HepG2 (cell line): ENCODE measurements around the gene KANSL3. TPM values are rescaled to one million over a fixed set of nuclear protein-coding genes. Genes with fewer than 3 reads are reported as not detected.

Experiments
- ATAC-seq: fragments of 200-7000 bp; cut with Tn5 transposase; 3 replicates; pipeline ENCODE4 v1.9.1; 2020; ENCODE audit warnings: mild to moderate bottlenecking, moderate library complexity
- BruUV-seq: library from RNA; stranded (reverse); fragments of 400-500 nt; replicated peaks from 2 replicates; lab custom pipeline; 2021; lab: Mats Ljungman, UMichigan
- CTCF ChIA-PET: fragments of 300-600 bp; formaldehyde crosslinking; extraction: SDS; loops from one replicate; lab custom pipeline; 2021; ENCODE audit warnings: low total read pairs, inconsistent platforms, low intra/inter-chr PET ratio; lab: Yijun Ruan, JAX
- POLR2A ChIA-PET: fragments of 350-600 bp; sonication (Branson Sonifier 250); formaldehyde crosslinking; loops from one replicate; lab custom pipeline; 2020; ENCODE audit warnings: antibody characterized with exemption, inconsistent platforms; lab: Yijun Ruan, JAX
- DNase-seq: peaks from one replicate; pipeline ENCODE4 v3.0.0-alpha.2; 2015; ENCODE audit warnings: low spot score
- FAIRE-seq: peaks from 3 replicates; lab custom pipeline; 2011; peaks lifted over from hg19 to GRCh38; lab: Jason Lieb, UNC
- H2AFZ ChIP-seq: one replicate; pipeline ENCODE4 v1.6.1; 2011; ENCODE audit warnings: low read length, inconsistent platforms
- H3K27ac ChIP-seq: fragments of 300-600 bp; 3 replicates; pipeline ENCODE4 v1.8.0; 2011; ENCODE audit warnings: mixed run types, mild to moderate bottlenecking, mixed read lengths, low read length, inconsistent platforms; ENCODE audit not compliant: insufficient read depth; ENCODE audit errors: extremely low read length
- H3K27me3 ChIP-seq, 2 experiments: fragments of 200-600 bp in 1 of 2; 2 replicates in 1 of 2; 3 replicates in 1 of 2; pipeline versions ENCODE4 v1.6.0 to v1.8.0; 2011; ENCODE audit warnings: low read length in 2 of 2, mild to moderate bottlenecking in 2 of 2, moderate library complexity in 2 of 2, inconsistent platforms in 1 of 2; ENCODE audit not compliant: insufficient read depth in 2 of 2, control insufficient read depth in 1 of 2
- H3K36me3 ChIP-seq, 2 experiments: fragments of 200-600 bp in 1 of 2; replicated peaks in 1 of 2; 2 replicates in 1 of 2; 3 replicates in 1 of 2; pipeline versions ENCODE4 v1.5.1 to v1.8.0; 2011; ENCODE audit warnings: low read length in 2 of 2, inconsistent platforms in 1 of 2; ENCODE audit not compliant: insufficient read depth in 2 of 2, control insufficient read depth in 1 of 2
- H3K4me1 ChIP-seq: 2 replicates; pipeline ENCODE4 v1.5.1; 2012; ENCODE audit warnings: low read length, inconsistent platforms; ENCODE audit not compliant: insufficient read depth
- H3K4me2 ChIP-seq: 2 replicates; pipeline ENCODE4 v1.6.0; 2011; ENCODE audit warnings: low read depth, low read length, inconsistent platforms
- H3K4me3 ChIP-seq, 3 experiments: fragments of 200-600 bp in 1 of 3; sonication (generic), shearing (Covaris generic) in 1 of 3; replicated peaks in 1 of 3; 2 replicates each; pipeline ENCODE4 v1.5.1; 2011 to 2016; ENCODE audit warnings: low read length in 3 of 3, inconsistent platforms in 2 of 3, low read depth in 2 of 3, mild to moderate bottlenecking in 2 of 3, control low read depth in 1 of 3, mixed read lengths in 1 of 3; ENCODE audit not compliant: insufficient read depth in 1 of 3
- H3K79me2 ChIP-seq: one replicate; pipeline ENCODE4 v1.6.1; 2011; ENCODE audit warnings: low read length, inconsistent platforms; ENCODE audit not compliant: insufficient read depth
- H3K9ac ChIP-seq: 2 replicates; pipeline ENCODE4 v1.6.0; 2011; ENCODE audit warnings: mild to moderate bottlenecking, low read depth, low read length, inconsistent platforms; ENCODE audit not compliant: insufficient read depth
- H3K9me3 ChIP-seq: 2 replicates; pipeline ENCODE4 v1.5.1; 2012; ENCODE audit warnings: mild to moderate bottlenecking, low read length
- H4K20me1 ChIP-seq: 2 replicates; pipeline ENCODE4 v1.6.0; 2011; ENCODE audit warnings: inconsistent platforms, mild to moderate bottlenecking, low read length, moderate library complexity; ENCODE audit not compliant: insufficient read depth
- AGO2 ChIP-seq: fragments of 200-400 bp; formaldehyde crosslinking; optimal IDR thresholded peaks from 2 replicates; pipeline ENCODE3; 2017; ENCODE audit warnings: mild to moderate bottlenecking, low read depth, low read length, moderate library complexity
- ARNT2 ChIP-seq: sonication (generic); formaldehyde crosslinking; IDR thresholded peaks from 2 replicates; pipeline ENCODE4 v1.8.0; 2022; ENCODE audit warnings: mild to moderate bottlenecking, low read depth, missing genetic modification reagents, moderate library complexity
- ASH2L ChIP-seq: fragments of 300-600, 200-600 bp; sonication (generic); IDR thresholded peaks from 2 replicates; pipeline ENCODE4 v1.7.0; 2017; ENCODE audit warnings: low read depth, mild to moderate bottlenecking, moderate library complexity, mixed read lengths, low read length; ENCODE audit not compliant: insufficient read length
- BRCA1 ChIP-seq: sonication (generic); formaldehyde crosslinking; IDR thresholded peaks from 2 replicates; pipeline ENCODE4 v1.4.0; 2020; ENCODE audit warnings: missing genetic modification reagents
- CAMTA2 ChIP-seq: sonication (generic); formaldehyde crosslinking; IDR thresholded peaks from 2 replicates; pipeline ENCODE4 v1.4.0; 2020; ENCODE audit warnings: mild to moderate bottlenecking, missing genetic modification reagents, borderline replicate concordance
- FOXA1 ChIP-seq, 2 experiments: fragments of 450-650 bp in 1 of 2; sonication (generic) in 1 of 2; formaldehyde crosslinking in 1 of 2; IDR thresholded peaks; 2 replicates each; pipeline versions ENCODE4 v1.4.0 to v1.6.1; 2016 to 2020; ENCODE audit warnings: missing genetic modification reagents in 1 of 2
- FOXK2 ChIP-seq: fragments of 450-650 bp; IDR thresholded peaks from 2 replicates; pipeline ENCODE4 v1.6.1; 2016
- HMG20A ChIP-seq: IDR thresholded peaks from 2 replicates; pipeline ENCODE4 v1.6.1; 2016; ENCODE audit warnings: borderline replicate concordance
- MZF1 ChIP-seq: sonication (generic); formaldehyde crosslinking; IDR thresholded peaks from 2 replicates; pipeline ENCODE4 v1.8.1; 2023; ENCODE audit warnings: mild to moderate bottlenecking, missing genetic modification reagents, borderline replicate concordance
- NFKBIZ ChIP-seq: IDR thresholded peaks from 2 replicates; pipeline ENCODE4 v1.6.1; 2018; ENCODE audit warnings: missing genetic modification reagents, missing compliant biosample characterization
- NRL ChIP-seq: sonication (generic); formaldehyde crosslinking; IDR thresholded peaks from 2 replicates; pipeline ENCODE4 v1.5.0; 2020; ENCODE audit warnings: missing genetic modification reagents, mild to moderate bottlenecking, moderate library complexity, borderline replicate concordance
- RFX3 ChIP-seq: IDR thresholded peaks from 2 replicates; pipeline ENCODE4 v1.6.1; 2016; ENCODE audit warnings: missing biosample characterization, missing genetic modification reagents
- SALL2 ChIP-seq: sonication (generic); formaldehyde crosslinking; IDR thresholded peaks from 2 replicates; pipeline ENCODE4 v1.8.1; 2023; ENCODE audit warnings: mild to moderate bottlenecking, missing genetic modification reagents, inconsistent platforms
- SMAD9 ChIP-seq: sonication (generic); formaldehyde crosslinking; IDR thresholded peaks from 2 replicates; pipeline ENCODE4 v1.5.1; 2020; ENCODE audit warnings: mild to moderate bottlenecking, missing genetic modification reagents
- TEAD2 ChIP-seq: sonication (generic); formaldehyde crosslinking; IDR thresholded peaks from 2 replicates; pipeline ENCODE4 v1.9.0; 2021; ENCODE audit warnings: missing genetic modification reagents
- ZNF468 ChIP-seq: sonication (generic); formaldehyde crosslinking; IDR thresholded peaks from 2 replicates; pipeline ENCODE4 v1.8.0; 2022; ENCODE audit warnings: mild to moderate bottlenecking, moderate library complexity, missing genetic modification reagents
- ZNF563 ChIP-seq: sonication (generic); formaldehyde crosslinking; IDR thresholded peaks from 2 replicates; pipeline ENCODE4 v1.8.0; 2022; ENCODE audit warnings: mild to moderate bottlenecking, moderate library complexity, missing genetic modification reagents
- WGBS: methylation state at CpG from one replicate; pipeline ENCODE4 v1.1.6; 2017; ENCODE audit warnings: low lambda C conversion rate; 5-methylcytosine and 5-hydroxymethylcytosine counted together
- in situ Hi-C: cut with HindIII; loops from 2 replicates; pipeline ENCODE4 v1.10.0; 2017; ENCODE audit warnings: low pct_unique_long_range_greater_than_20kb; ENCODE audit not compliant: extremely low pct_ligation_motif_present
- intact Hi-C: fragments of 100-400 bp; cut with micrococcal nuclease; formaldehyde crosslinking; loops from one replicate; pipeline ENCODE4 v1.10.0; 2022; ENCODE audit not compliant: unreplicated experiment
- polyA plus RNA-seq, 8 experiments: library from polyadenylated mRNA; depleted of rRNA in 3 of 8; stranded (reverse) in 7 of 8; unstranded in 1 of 8; fragments of >200 nt; fragmentation: Illumina TruSeq in 4 of 8; extraction: Trizol in 4 of 8; gene quantifications; 2 replicates each; pipeline versions ENCODE4 v1.2.1 to v1.2.3, GENCODE V29; 2011 to 2016; ENCODE audit warnings: low read depth in 4 of 8, missing spikeins in 1 of 8, mixed read lengths in 1 of 8; ENCODE audit not compliant: insufficient read depth in 1 of 8
- total RNA-seq, 5 experiments: library from RNA; depleted of rRNA; stranded (reverse); fragments of >200 nt; fragmentation: Illumina TruSeq; extraction: Trizol; gene quantifications; 2 replicates each; pipeline ENCODE4 v1.2.3, GENCODE V29; 2016; ENCODE audit warnings: low read depth in 1 of 5
- TF ChIP-seq, protein P1 (sequence below): sonication (generic); formaldehyde crosslinking; IDR thresholded peaks from 2 replicates; pipeline ENCODE4 v1.4.0; 2020; ENCODE audit warnings: missing genetic modification reagents, borderline replicate concordance
- TF ChIP-seq, protein P2 (sequence below): sonication (generic); formaldehyde crosslinking; IDR thresholded peaks from 2 replicates; pipeline ENCODE4 v1.8.1; 2023; ENCODE audit warnings: mild to moderate bottlenecking, missing genetic modification reagents

Gene KANSL3
- total and polyA plus RNA-seq, 2 of the 13 experiments (the other 11 are each of a cell fraction or from before 2014, with no cell fraction given) = 20.8 to 37.3 TPM

DNA sequence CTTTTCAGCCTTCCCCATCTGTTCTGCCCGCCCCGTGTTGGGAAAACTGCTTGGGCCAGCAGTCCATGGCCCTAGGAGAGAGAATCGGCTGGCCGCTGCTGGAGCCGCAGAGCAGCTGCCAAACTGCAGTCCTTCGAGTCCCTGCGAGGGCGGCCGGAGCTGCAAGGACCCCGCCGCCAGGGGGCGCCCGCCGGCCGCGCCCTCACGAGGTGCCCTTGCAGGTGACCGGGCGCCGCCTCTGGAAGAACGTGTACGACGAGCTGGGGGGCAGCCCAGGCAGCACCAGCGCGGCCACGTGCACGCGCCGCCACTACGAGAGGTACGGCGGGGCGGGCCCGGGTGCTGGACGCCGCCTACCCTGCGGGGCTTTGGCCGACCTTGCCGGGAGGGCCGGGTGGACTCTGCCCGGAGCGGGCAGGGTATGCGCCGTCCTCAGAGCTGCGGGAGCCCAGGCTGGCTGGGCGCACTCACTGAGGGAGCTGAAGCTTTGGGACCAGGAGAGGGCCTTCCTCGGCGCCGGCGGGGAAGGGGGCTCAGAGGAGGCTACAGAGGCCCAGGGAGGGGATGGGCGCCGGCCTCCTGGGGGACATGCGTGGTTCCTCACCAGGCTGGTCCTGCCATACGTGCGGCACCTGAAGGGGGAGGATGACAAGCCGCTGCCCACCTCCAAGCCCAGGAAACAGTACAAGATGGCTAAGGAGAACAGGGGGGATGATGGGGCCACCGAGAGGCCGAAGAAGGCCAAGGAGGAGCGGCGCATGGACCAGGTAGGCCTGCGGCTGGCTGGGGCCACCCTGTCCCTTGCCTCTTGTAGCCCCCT lies 87.9 kb downstream of the KANSL3 start:
- ChIA-PET POLR2A (interaction anchor here (0.5 to 2.2 kb wide), 14 partner anchors 12 to 562 kb away, joined by 3 to 18 read pairs (median 4); partner anchors contain the start of genes CNNM3 and CNNM4), CTCF (interaction anchor here (0.8 to 1.7 kb wide), 5 partner anchors 13 to 410 kb away, joined by 3 to 8 read pairs (median 4); partner anchors contain the start of gene CNNM4)
- peak overlapping the region; percentile 80 for H3K27ac ChIP-seq
- H3K9me3 ChIP-seq = no peaks in the 10 kb centered on the region
- H3K4me1 ChIP-seq = peaks cover 41% of the 10 kb centered on the region
- no peaks in the 10 kb centered on the region for H3K79me2 ChIP-seq
- in situ Hi-C loops = no loop called here
- BruUV-seq = no TSS peak
- H4K20me1 ChIP-seq = no peaks in the 10 kb centered on the region
- H3K4me2 ChIP-seq = peak overlapping the region; percentile 89
- DNase-seq = peak; percentile 88
- H3K27me3 ChIP-seq = no peaks in the 10 kb centered on the region
- H3K4me3 ChIP-seq = peak overlapping the region; percentile 45 to 78 (median 66); a peak in 5 of 6 replicates
- ATAC-seq = peak; percentile 90
- FAIRE-seq = peak; percentile 60
- peak overlapping the region; percentile 74 for H3K9ac ChIP-seq
- WGBS = 26% methylated on average over 44 of the region's 61 CpGs
- no peaks in the 10 kb centered on the region; a peak in 1 of 5 replicates for H3K36me3 ChIP-seq
- H2AFZ ChIP-seq = no peak overlapping the region
- intact Hi-C loops = loop anchor here (1.0 to 5.0 kb wide), 5 partner anchors 52 to 410 kb away; no protein-coding TSS in a partner anchor
- TF ChIP-seq MZF1 (CRISPR knock-in tag) (no peak; the same call in 1 of the 2 replicates), AGO2 (peak; percentile 80), FOXK2 (no peak), ARNT2 (CRISPR knock-in tag) (peak; percentile 99), CAMTA2 (peak; percentile 76), SMAD9 (CRISPR knock-in tag) (no peak), TEAD2 (CRISPR knock-in tag) (no peak), ASH2L (peak; percentile 58), SALL2 (CRISPR knock-in tag) (peak; percentile 97; the same call in 1 of the 2 replicates), ZNF563 (peak; percentile 83; the same call in 1 of the 2 replicates), BRCA1 (peak; percentile 95), RFX3 (CRISPR knock-in tag) (no peak), ZNF468 (CRISPR knock-in tag) (no peak), HMG20A (peak; percentile 60; the same call in 1 of the 2 replicates), NFKBIZ (CRISPR knock-in tag) (peak; percentile 73; the same call in 1 of the 2 replicates), NRL (CRISPR knock-in tag) (no peak; the same call in 1 of the 2 replicates), FOXA1 (IDR thresholded peaks at IDR 0.05) (no peak), FOXA1 (CRISPR knock-in tag; IDR thresholded peaks at IDR 0.05) (peak; percentile 28; the same call in 1 of the 2 replicates)
- TF ChIP-seq, protein P1, sequence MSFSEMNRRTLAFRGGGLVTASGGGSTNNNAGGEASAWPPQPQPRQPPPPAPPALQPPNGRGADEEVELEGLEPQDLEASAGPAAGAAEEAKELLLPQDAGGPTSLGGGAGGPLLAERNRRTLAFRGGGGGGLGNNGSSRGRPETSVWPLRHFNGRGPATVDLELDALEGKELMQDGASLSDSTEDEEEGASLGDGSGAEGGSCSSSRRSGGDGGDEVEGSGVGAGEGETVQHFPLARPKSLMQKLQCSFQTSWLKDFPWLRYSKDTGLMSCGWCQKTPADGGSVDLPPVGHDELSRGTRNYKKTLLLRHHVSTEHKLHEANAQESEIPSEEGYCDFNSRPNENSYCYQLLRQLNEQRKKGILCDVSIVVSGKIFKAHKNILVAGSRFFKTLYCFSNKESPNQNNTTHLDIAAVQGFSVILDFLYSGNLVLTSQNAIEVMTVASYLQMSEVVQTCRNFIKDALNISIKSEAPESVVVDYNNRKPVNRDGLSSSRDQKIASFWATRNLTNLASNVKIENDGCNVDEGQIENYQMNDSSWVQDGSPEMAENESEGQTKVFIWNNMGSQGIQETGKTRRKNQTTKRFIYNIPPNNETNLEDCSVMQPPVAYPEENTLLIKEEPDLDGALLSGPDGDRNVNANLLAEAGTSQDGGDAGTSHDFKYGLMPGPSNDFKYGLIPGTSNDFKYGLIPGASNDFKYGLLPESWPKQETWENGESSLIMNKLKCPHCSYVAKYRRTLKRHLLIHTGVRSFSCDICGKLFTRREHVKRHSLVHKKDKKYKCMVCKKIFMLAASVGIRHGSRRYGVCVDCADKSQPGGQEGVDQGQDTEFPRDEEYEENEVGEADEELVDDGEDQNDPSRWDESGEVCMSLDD (CRISPR knock-in tag) = peak; percentile 67; the same call in 1 of the 2 replicates
- TF ChIP-seq, protein P2, sequence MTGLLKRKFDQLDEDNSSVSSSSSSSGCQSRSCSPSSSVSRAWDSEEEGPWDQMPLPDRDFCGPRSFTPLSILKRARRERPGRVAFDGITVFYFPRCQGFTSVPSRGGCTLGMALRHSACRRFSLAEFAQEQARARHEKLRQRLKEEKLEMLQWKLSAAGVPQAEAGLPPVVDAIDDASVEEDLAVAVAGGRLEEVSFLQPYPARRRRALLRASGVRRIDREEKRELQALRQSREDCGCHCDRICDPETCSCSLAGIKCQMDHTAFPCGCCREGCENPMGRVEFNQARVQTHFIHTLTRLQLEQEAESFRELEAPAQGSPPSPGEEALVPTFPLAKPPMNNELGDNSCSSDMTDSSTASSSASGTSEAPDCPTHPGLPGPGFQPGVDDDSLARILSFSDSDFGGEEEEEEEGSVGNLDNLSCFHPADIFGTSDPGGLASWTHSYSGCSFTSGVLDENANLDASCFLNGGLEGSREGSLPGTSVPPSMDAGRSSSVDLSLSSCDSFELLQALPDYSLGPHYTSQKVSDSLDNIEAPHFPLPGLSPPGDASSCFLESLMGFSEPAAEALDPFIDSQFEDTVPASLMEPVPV (CRISPR knock-in tag) = peak; percentile 93
